Midbrain (tissue), 1 donor: ENCODE measurements around the gene HOXA1.

Experiments
- DNase-seq: peaks from one replicate; lab custom pipeline; 2025; lab: John Stamatoyannopoulos, UW

HOXA1 gene

DNA sequence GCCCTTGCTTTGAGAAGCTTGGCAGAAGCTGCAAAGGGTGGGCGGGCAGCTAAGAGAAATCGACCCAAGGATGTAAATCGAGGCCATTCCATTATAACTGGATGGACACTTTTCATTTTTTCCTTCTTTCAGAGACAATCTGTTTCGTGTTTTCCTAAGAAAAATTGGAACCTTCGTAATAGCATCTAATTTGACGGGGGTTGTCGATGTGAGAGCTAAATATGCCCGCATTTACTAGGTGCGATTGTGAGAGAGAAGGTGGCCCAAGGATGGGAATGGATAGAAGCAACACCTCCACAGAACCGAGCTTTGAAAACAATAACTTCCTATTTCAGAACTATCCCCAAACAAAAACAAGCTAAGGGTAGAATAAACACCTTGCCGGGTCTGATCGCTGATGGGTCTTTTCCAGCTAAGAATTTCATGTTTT, 35.6 kb upstream of the HOXA1 start:
- no peak for DNase-seq

DNA sequence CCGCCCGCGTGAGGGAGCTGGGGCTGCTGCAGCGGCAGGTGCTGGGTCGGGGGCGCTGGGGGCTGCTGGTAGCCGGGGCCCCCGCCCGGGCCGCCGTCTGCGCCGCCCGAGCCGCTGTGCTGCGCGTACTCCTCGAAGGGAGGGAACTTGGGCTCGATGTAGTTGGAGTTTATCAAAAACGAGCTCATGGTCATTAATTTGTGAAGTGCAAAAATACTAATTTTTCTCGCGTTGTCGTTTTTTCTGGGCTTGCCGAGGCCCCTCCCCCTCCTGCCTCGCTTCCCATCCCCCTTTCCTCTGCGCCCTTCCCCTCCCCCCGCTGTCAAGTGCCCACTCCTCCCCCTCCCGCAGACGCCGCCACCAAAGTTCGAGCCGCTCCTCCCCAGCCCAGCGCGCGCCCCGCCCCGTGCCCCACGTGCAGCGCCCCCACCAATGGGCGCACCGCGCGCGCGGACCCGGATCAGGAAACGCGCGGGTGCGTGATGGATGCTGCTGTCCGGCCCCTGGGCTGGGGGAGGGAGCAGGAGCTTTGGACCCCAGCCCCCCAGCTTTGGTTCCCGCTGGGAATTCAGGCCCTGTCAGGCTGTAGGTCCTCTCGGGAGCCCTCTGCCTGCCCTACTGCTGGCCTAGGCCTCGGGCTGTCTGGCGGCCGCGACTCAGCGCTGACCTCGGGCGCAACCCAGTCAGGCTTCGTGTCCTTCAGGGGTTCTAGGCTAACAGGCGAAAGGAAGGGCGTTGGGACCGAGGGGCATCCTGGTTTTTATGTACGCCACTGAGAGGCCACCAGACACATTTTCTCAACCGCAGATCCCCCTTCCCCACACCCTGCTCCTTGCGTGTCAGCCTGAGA, 35.0 kb upstream of the HOXA1 start, which contains the start of gene HOXA4:
Gene HOXA4 (minus strand): TSS at position 218 of the 850 bp plus-strand sequence. CDS start 24 bp downstream, at position 194.
- DNase-seq = no peak

DNA sequence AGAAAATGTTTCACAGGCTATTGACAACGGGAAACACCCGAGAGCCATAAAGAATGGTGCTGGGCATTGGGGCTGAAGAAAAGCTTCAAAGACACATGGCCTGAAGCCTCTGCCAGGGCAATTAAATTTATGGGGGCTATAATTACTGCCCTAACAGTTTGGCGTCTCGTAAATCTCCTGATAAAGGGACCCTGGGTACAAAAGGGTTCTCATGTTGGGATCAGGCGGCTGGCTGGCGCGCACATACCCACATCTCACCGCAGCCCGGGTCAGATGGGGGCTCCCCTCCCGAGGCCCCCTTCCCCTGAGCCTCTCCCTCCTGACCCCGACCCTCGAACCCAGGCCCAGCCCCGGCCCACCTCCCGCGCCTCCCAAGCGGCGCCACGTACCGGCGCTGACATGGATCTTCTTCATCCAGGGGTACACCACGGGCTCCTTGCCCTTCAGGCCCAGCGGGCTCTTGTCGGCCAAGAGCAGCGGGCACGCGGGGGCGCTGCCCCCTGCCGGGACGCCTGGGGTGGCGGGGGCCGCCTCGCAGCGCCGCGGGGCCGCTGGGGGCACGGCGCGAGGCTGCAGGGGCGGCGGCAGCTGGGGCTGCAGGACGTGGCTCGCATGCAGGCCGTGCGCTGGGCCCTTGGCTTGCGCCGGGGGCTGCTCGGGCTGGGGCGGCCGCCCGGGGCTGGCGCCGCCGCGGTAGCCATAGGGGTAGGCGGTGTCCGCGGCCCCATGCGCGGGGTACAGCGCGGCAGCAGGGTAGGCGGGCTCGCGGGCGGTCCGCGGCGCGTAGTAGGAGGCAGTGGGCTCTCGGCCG, 34.1 kb upstream of the HOXA1 start:
- DNase-seq = no peak

DNA sequence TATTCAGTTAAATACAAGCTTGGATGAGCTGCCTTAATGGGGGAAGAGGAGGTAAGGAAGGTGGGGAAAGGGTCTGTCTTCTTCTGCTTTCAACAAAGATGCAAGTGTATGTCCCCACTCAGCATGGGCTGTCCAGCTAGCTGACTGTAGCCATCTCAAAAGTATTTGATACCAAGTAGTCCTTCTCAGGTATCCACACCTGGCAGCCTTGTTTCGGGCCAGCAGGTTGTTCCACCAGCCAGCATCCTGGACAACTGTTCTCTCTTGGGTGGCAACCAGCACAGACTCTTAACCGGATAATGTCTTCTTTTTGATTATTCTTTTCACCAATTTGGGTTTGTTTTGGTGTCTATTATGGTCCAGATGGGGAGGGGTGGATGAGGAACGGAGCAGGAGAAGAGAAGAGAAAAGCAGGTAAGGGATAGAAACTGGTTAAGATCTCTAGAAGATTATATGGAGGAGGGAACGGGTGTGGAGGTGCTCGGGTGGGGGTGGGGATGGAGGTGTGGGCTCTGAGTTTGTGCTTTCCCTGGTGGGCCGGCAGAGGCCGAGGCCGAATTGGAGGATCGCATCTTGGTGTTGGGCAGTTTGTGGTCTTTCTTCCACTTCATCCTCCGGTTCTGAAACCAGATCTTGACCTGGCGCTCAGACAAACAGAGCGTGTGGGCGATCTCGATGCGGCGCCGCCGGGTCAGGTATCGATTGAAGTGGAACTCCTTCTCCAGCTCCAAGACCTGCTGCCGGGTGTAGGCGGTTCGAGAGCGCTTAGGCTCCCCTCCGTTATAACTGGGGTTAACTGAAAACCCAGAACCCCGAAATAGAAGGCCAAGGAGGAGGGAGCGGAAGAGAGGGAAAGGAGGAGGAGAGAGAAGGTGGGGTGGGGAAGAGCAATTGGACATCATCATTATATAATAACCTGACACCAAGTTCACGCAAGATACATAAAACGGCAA, 33.3 kb upstream of the HOXA1 start:
- DNase-seq = no peak

GRCh38 chr7:27128034-27128433, 32.2 kb upstream of the HOXA1 start:
- no peak for DNase-seq

DNA sequence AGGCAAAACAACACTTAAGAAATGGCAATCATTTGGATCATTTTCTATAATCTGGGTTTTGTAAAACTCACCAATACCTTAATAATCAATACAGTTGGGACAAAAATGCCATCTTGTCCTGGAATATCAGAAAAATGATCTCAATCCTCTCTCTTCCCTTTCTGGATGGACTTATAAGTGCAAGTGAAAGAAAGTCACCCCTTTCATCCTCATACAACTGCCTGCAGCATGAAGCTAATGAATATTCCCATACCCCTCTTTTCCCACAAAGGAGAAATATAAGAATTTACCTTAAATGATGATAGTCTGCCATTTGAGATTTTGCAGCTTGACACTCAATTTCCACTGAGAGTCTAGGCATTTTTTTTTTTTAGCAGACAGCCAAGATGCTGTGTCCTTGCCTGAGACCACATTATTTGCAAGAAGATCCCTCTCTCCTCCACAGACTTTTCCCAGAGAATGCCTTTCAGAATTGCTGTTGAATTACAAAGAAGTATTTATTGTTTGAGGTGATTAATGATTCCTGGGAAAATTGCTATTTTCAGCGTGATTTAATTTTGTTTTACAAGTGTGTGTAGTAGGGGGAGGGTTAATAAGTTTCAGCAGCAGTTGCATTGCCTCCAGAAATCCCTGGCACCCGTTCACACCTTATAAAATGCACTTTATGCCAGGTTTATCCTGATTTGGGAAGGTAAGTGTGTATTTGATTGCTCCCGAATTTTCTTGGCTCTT, 31.0 kb upstream of the HOXA1 start:
- no peak for DNase-seq

- DNase-seq = no peak
Measured at GRCh38 chr7:27125986-27126394, 30.2 kb upstream of the HOXA1 start.

- no peak for DNase-seq
Measured at GRCh38 chr7:27124902-27125689, 29.3 kb upstream of the HOXA1 start.

DNA sequence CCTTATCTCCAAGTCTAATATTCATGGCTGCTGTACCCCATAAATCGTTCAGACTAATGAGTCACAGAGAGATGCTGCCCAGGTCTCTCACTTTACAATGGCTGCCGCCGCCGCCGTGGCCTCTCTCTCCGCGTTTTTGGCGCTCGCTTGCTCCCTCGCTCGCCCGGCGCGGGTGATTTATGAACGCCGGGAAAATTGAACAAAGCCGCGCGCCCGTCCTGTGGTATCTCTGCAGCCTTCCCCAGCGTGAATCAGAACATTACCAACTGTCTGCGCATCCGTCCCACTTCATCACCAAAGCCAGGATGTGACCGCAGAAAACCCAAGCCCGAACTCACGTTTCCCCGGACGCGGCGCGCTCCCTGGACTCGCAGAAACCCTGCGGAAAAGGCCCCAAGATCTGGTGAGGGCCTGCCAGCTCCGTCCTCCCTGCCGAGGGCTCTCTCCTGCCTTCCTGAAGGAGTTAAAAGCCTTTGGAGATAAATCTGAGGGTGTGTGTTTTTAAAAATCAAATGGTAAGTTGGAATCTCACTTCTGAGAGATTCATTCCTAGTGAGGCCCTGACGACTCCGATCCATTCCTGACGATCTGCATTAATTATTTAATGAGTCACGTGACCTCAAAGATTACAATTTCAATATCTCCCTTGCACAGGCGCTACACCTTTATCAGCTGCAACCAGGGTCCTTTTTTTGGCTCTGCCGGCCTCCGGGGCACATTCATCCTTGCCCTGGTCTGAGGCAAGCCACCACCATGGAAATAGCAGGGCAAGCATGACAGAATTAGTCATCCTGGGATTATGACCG, 28.5 kb upstream of the HOXA1 start:
- DNase-seq = no peak

- DNase-seq = no peak
Measured at GRCh38 chr7:27123477-27124053, 27.8 kb upstream of the HOXA1 start.

DNA sequence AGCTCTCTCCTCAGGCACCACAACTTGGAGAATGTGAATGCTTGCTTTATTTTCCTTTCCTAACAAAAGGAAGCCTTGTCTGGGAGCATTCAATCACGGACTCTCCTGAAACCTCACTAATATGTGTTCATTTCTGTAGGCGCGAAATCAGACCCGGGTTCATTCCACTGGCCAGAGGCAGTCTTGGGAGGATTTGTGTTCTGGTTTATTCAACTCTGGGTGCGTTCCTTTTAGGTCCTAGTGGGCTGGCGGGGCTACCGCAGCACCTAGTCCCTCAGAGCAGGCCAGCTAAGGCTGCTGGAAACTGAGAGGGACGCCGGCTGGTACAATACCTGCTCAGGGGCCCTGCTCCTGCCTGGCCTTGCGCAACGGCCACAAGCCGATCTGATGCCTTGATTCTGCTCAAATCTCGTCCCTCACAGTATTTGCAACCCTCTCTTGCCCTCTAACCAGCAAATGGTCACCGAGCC, 27.2 kb upstream of the HOXA1 start:
- no peak for DNase-seq

DNA sequence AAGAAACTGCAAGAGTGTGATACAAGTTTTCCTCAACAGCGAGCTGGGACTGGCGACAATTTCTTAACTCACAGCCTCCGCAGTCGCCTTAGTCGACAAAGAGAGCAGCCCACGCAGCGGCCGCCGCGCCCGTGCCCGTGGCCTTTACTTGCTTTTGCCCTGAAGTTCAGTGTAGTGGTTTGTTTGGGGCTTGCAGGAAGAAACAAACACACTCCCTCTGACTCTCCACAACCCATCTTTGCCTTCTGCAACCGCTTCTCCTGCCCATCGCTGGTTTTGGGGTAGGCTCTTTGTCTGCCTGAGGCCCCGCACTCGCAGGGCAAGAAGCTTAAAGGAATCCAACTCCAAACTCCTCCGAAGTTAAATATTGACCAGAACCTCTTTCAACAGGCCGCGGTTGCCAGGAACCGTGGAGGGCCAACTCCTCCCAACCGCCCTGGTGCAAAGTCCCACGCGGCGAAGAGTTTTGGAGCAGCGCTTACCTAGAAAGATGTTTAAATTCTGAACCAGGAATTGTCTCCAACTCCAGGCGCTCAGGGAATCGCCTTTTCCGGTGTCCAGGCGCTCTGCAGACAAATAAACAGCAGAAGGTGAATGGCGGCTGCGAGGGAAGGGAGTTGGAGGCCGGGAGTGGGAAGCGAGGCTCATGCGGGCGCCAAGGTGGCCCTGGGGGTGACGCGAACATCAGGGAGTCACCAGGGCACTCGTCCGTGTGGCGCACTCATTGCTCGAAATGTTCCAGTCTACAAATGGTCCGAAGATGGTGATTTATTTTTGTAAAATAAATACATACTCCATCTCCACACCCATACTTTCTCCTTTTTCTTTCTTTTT, 26.5 kb upstream of the HOXA1 start:
- no peak for DNase-seq

- no peak for DNase-seq
Measured at GRCh38 chr7:27121684-27122076, 25.9 kb upstream of the HOXA1 start.

GRCh38 chr7:27119412-27119911, 23.7 kb upstream of the HOXA1 start:
- no peak for DNase-seq

DNA sequence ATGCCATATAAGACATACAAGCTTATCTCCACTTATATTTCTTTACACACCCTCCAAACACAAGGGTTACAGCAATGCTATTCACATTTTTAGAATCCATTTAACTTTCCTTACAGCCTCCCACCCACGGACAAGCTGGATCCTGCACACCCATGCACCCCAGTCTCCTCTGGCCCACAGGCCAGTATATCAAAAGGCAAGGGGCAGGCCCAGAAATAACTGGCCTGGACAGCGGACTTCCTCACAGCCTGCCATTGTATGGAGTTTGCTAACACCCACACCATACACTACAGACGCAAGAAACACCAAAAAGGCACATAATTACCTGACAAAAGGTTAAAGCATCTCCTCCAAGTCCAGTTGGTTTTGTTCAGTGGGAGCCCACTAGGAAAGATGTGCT, 22.8 kb upstream of the HOXA1 start:
- DNase-seq = no peak

GRCh38 chr7:27117887-27118491, 22.2 kb upstream of the HOXA1 start:
- DNase-seq = no peak
